DOHH2 (cell line): ENCODE results near the gene FANCC.

Source experiments
- CTCF ChIP-seq: fragments of 200-600 bp; sonication (generic); IDR thresholded peaks from one replicate; pipeline ENCODE4 v1.5.1; 2014; ENCODE audit warnings: antibody characterized with exemption, mild to moderate bottlenecking, low read depth, low read length; ENCODE audit not compliant: poor library complexity, severe bottlenecking
- EZH2phosphoT487 ChIP-seq: fragments of 200-600 bp; sonication (generic); IDR thresholded peaks from 2 replicates; pipeline ENCODE4 v1.6.1; 2017; ENCODE audit warnings: borderline replicate concordance, mild to moderate bottlenecking, antibody characterized with exemption, low read length, moderate library complexity, mixed read lengths

- TF ChIP-seq CTCF (no peak), EZH2phosphoT487 (no peak)
Observed at GRCh38 chr9:95316274-95316673, 1.2 kb downstream of the FANCC start.
